ENCODE measurements around the gene LITAFD.

DNA sequence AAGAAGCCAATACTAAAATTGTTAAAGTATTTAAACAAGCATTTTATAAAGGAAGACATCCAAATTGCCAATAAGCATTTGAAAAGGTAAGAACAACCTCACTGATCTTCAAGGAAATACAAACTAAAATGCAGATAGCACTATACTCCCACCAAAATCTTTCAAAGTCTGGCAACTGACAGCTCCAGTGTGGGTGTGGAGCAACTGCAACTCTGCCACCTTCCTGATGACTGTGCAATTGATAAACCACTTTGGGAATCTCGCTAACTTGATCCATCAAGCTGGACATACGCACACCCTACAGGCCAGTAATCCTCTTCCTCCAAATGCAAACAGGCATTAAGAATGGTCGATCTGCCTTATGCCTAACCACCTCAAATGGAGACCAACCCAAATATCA is 31.9 kb downstream of the LITAFD start:
- TF ChIP-seq EZH2phosphoT487 (IDR thresholded peaks at IDR 0.05; ENCODE audit: insufficient read depth, low read depth) (no peak), EZH2 (IDR thresholded peaks at IDR 0.05; ENCODE audit: insufficient read depth, poor library complexity, severe bottlenecking) (no peak)

Measured in GM23248 (cell line).